K562 (cell line): ENCODE results near the gene ANK3. TPM values are rescaled to one million over a fixed set of nuclear protein-coding genes. Genes with fewer than 3 reads are reported as not detected.

ENCODE experiments used
- ATAC-seq: fragments of 200-7000 bp; cut with Tn5 transposase; 3 replicates; pipeline ENCODE4 v1.9.1; 2020; ENCODE audit warnings: moderate library complexity
- BruUV-seq: library from RNA; stranded (reverse); fragments of 400-500 nt; replicated peaks from 2 replicates; lab custom pipeline; 2021; lab: Mats Ljungman, UMichigan
- CTCF ChIA-PET: fragments of 300-600 bp; formaldehyde crosslinking; extraction: SDS; loops from one replicate; lab custom pipeline; 2021; ENCODE audit warnings: low intra/inter-chr PET ratio; lab: Yijun Ruan, JAX
- POLR2A ChIA-PET: fragments of 300-600, 350-650 bp; sonication (Branson Sonifier 250); formaldehyde crosslinking; extraction: SDS; loops from one replicate; lab custom pipeline; 2021; ENCODE audit warnings: antibody characterized with exemption, inconsistent platforms; lab: Yijun Ruan, JAX
- DNase-seq, 4 experiments: peaks; one replicate each; pipeline versions ENCODE4 v3.0.0 to v3.0.0-alpha.2; 2011 to 2018; ENCODE audit warnings: low spot score in 3 of 4, mixed read lengths in 3 of 4; ENCODE audit errors: extremely low read depth in 1 of 4
- FAIRE-seq: peaks from 2 replicates; lab custom pipeline; 2011; peaks lifted over from hg19 to GRCh38; lab: Jason Lieb, UNC
- H2AFZ ChIP-seq: 2 replicates; pipeline ENCODE4 v1.6.0; 2011; ENCODE audit warnings: low read depth, low read length, control low read depth, inconsistent platforms
- H3K27ac ChIP-seq: fragments of 200-600 bp; 3 replicates; pipeline ENCODE4 v1.8.0; 2011; ENCODE audit warnings: low read depth, mild to moderate bottlenecking, control low read depth, inconsistent platforms, low read length, moderate library complexity, mixed read lengths; ENCODE audit errors: extremely low read depth
- H3K27me3 ChIP-seq, 2 experiments: fragments of 300-600 bp in 1 of 2; 2 replicates in 1 of 2; 3 replicates in 1 of 2; pipeline versions ENCODE4 v1.6.0 to v1.8.0; 2011; ENCODE audit warnings: inconsistent platforms in 2 of 2, low read length in 2 of 2, mild to moderate bottlenecking in 1 of 2, mixed read lengths in 1 of 2, moderate library complexity in 1 of 2; ENCODE audit not compliant: control insufficient read depth in 2 of 2, insufficient read depth in 2 of 2
- H3K36me3 ChIP-seq: fragments of 300-600 bp; 3 replicates; pipeline ENCODE4 v1.8.0; 2011; ENCODE audit warnings: mild to moderate bottlenecking, low read length, inconsistent platforms; ENCODE audit not compliant: control insufficient read depth, insufficient read depth
- H3K4me1 ChIP-seq, 2 experiments: fragments of 200-600 bp in 1 of 2; replicated peaks in 1 of 2; 2 replicates in 1 of 2; 3 replicates in 1 of 2; pipeline versions ENCODE4 v1.5.1 to v1.8.0; 2011; ENCODE audit warnings: inconsistent platforms in 2 of 2, low read length in 2 of 2, mild to moderate bottlenecking in 1 of 2, mixed read lengths in 1 of 2, moderate library complexity in 1 of 2; ENCODE audit not compliant: control insufficient read depth in 2 of 2, insufficient read depth in 2 of 2
- H3K4me2 ChIP-seq: 2 replicates; pipeline ENCODE4 v1.6.1; 2011; ENCODE audit warnings: low read length, control low read depth, inconsistent platforms, mixed read lengths; ENCODE audit not compliant: insufficient read depth
- H3K4me3 ChIP-seq: fragments of 200-600 bp; sonication (generic), shearing (Covaris generic); 2 replicates; pipeline ENCODE4 v1.5.1; 2016; ENCODE audit warnings: control low read depth, inconsistent platforms
- H3K79me2 ChIP-seq: fragments of 200-600 bp; 3 replicates; pipeline ENCODE4 v1.8.0; 2011; ENCODE audit warnings: low read length, inconsistent platforms; ENCODE audit not compliant: control insufficient read depth, insufficient read depth
- H3K9ac ChIP-seq, 2 experiments: 2 replicates each; pipeline versions ENCODE4 v1.6.0 to v1.6.1; 2011; ENCODE audit warnings: low read depth in 2 of 2, low read length in 2 of 2, control low read depth in 1 of 2, inconsistent platforms in 1 of 2, mild to moderate bottlenecking in 1 of 2, mixed read lengths in 1 of 2; ENCODE audit not compliant: insufficient read depth in 1 of 2
- H3K9me1 ChIP-seq: one replicate; pipeline ENCODE4 v1.6.0; 2011; ENCODE audit warnings: inconsistent platforms, mild to moderate bottlenecking, low read length, moderate library complexity; ENCODE audit not compliant: control insufficient read depth, insufficient read depth
- H3K9me3 ChIP-seq: replicated peaks from 2 replicates; pipeline ENCODE4 v1.5.1; 2011; ENCODE audit warnings: low read depth, low read length, inconsistent platforms; ENCODE audit not compliant: control insufficient read depth, insufficient read depth
- H4K20me1 ChIP-seq: replicated peaks from 2 replicates; pipeline ENCODE4 v1.6.1; 2011; ENCODE audit warnings: low read length, inconsistent platforms, mixed read lengths; ENCODE audit not compliant: control insufficient read depth, insufficient read depth
- BCOR ChIP-seq: fragments of 450-650 bp; IDR thresholded peaks from 2 replicates; pipeline ENCODE4 v1.6.1; 2016
- CBX3 ChIP-seq, 2 experiments: IDR thresholded peaks; 1 replicate in 1 of 2; 2 replicates in 1 of 2; pipeline ENCODE4 v1.6.1; 2012; ENCODE audit warnings: inconsistent platforms in 2 of 2, low read length in 2 of 2, borderline replicate concordance in 1 of 2, control low read depth in 1 of 2
- JUNB ChIP-seq: fragments of 450-650 bp; formaldehyde crosslinking; conservative IDR thresholded peaks from 2 replicates; pipeline ENCODE4 v1.4.0; 2020; ENCODE audit warnings: mild to moderate bottlenecking
- RBBP5 ChIP-seq: fragments of 200-600 bp; sonication (generic); IDR thresholded peaks from 2 replicates; pipeline ENCODE4 v1.6.1; 2012; ENCODE audit warnings: borderline replicate concordance, mild to moderate bottlenecking, low read length, control low read depth, inconsistent platforms; ENCODE audit not compliant: insufficient read depth, poor library complexity, severe bottlenecking
- SMC3 ChIP-seq: conservative IDR thresholded peaks from 2 replicates; pipeline ENCODE4 v1.6.1; 2011; ENCODE audit warnings: low read depth, low read length, improper control_type of control experiment; ENCODE audit not compliant: insufficient read depth
- ZNF165 ChIP-seq: fragments of 250-450 bp; sonication (Bioruptor Pico); IDR thresholded peaks from 2 replicates; pipeline ENCODE4 v1.4.0; 2020; ENCODE audit warnings: borderline replicate concordance
- WGBS: fragments of 100-300 bp; shearing (Covaris generic); methylation state at CpG from one replicate; pipeline ENCODE4 v1.1.6; 2016; ENCODE audit warnings: low coverage, mixed read lengths; ENCODE audit not compliant: insufficient coverage; ENCODE audit errors: missing lambda C conversion rate; 5-methylcytosine and 5-hydroxymethylcytosine counted together
- in situ Hi-C: fragments of 300-500 bp; cut with MboI; formaldehyde crosslinking; loops from 4 replicates; pipeline ENCODE4 v1.15.0; 2018; ENCODE audit warnings: inconsistent platforms, mixed read lengths
- intact Hi-C: fragments of 100-400 bp; cut with micrococcal nuclease; formaldehyde crosslinking; loops from 2 replicates; pipeline ENCODE4 v1.14.2; 2022
- polyA plus RNA-seq, 8 experiments: library from polyadenylated mRNA; depleted of rRNA in 4 of 8; stranded (reverse) in 5 of 8; unstranded in 3 of 8; fragments of >200 nt; fragmentation: Nextera tagmentation in 2 of 8; fragmentation: Illumina TruSeq in 1 of 8; extraction: Ambion mirVana in 2 of 8; extraction: Trizol in 1 of 8; gene quantifications; 2 replicates each; pipeline versions ENCODE4 v1.2.1 to v1.2.3, GENCODE V29; 2011 to 2014; ENCODE audit warnings: inconsistent platforms in 1 of 8, missing spikeins in 1 of 8
- total RNA-seq, 7 experiments: library from RNA; depleted of rRNA in 6 of 7; stranded (reverse); fragments of >200 nt in 6 of 7; fragmentation: Illumina TruSeq in 2 of 7; extraction: Trizol in 2 of 7; gene quantifications; 2 replicates each; pipeline versions ENCODE4 v1.2.1 to v1.2.3, GENCODE V29; 2011 to 2021; ENCODE audit warnings: low replicate concordance in 1 of 7
- TF ChIP-seq, protein P1 (sequence below): fragments of 450-650 bp; IDR thresholded peaks from 2 replicates; pipeline ENCODE4 v1.7.0; 2016; ENCODE audit warnings: borderline replicate concordance
- TF ChIP-seq, protein P2 (sequence below): fragments of 250-450 bp; sonication (Bioruptor Pico); IDR thresholded peaks from 2 replicates; pipeline ENCODE4 v1.9.0; 2021; ENCODE audit warnings: mild to moderate bottlenecking, inconsistent platforms
- TF ChIP-seq, protein P3 (sequence below): fragments of 250-450 bp; sonication (Bioruptor Pico); IDR thresholded peaks from 2 replicates; pipeline ENCODE4 v1.8.0; 2022; ENCODE audit warnings: inconsistent platforms
- TF ChIP-seq, protein P4 (sequence below): sonication (generic); formaldehyde crosslinking; IDR thresholded peaks from 2 replicates; pipeline ENCODE4 v1.8.1; 2023; ENCODE audit warnings: mild to moderate bottlenecking, missing genetic modification reagents, moderate library complexity
- TF ChIP-seq, protein P5 (sequence below): fragments of 450-650 bp; IDR thresholded peaks from 2 replicates; pipeline ENCODE4 v1.6.1; 2018; ENCODE audit warnings: mild to moderate bottlenecking, low read depth; ENCODE audit not compliant: partially characterized antibody
- TF ChIP-seq, protein P6 (sequence below), 2 experiments: fragments of 250-450 bp in 1 of 2; fragments of 450-650 bp in 1 of 2; sonication (Bioruptor Pico) in 1 of 2; IDR thresholded peaks; 2 replicates each; pipeline versions ENCODE4 v1.6.1 to v1.8.0; 2016 to 2021; ENCODE audit warnings: mild to moderate bottlenecking in 2 of 2, moderate library complexity in 2 of 2, missing compliant biosample characterization in 1 of 2, missing genetic modification characterization in 1 of 2

Gene ANK3
- total and polyA plus RNA-seq, 9 of the 15 experiments (the other 6 are each of a cell fraction or from before 2014, with no cell fraction given): 10.0 to 32.3 (median 17.9) TPM

DNA sequence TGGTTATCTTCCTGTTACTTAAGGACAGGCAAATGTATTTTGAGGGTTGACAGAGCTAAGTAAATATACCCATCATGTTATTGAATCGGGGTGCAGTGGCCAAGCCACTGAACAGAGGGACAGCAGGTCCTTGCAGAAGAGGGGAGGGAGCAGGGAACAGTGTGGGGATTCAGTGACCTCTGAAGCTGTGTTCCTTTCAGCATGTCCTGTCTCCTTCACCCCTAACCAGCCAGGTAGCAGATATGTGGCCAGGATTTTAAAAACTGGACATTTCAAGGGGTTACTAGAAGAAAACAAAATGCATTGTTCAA lies 12.7 kb downstream of the ANK3 start:
- in situ Hi-C loops (no loop called here), intact Hi-C loops (no loop called here)
- H4K20me1 ChIP-seq: no peaks in the 10 kb centered on the region
- WGBS: 0% methylated on average over 1 of the region's 1 CpG
- H3K4me2 ChIP-seq: no peak overlapping the region
- DNase-seq: no peak
- no peaks in the 10 kb centered on the region for H3K79me2 ChIP-seq
- H3K4me1 ChIP-seq: no peaks in the 10 kb centered on the region
- H3K9ac ChIP-seq: no peak overlapping the region
- no TSS peak for BruUV-seq
- ChIA-PET POLR2A (interaction anchor here (0.8 to 0.9 kb wide), 2 partner anchors 20 to 139 kb away, joined by 3 to 4 read pairs; no protein-coding TSS in a partner anchor), CTCF (no interaction called here)
- H3K9me3 ChIP-seq: no peaks in the 10 kb centered on the region
- H2AFZ ChIP-seq: no peak overlapping the region
- no peaks in the 10 kb centered on the region for H3K36me3 ChIP-seq
- no peak for FAIRE-seq
- no peaks in the 10 kb centered on the region for H3K27me3 ChIP-seq
- TF ChIP-seq RBBP5 (no peak), JUNB (CRISPR knock-in tag) (no peak), ZNF165 (CRISPR knock-in tag) (no peak), SMC3 (no peak), CBX3 (IDR thresholded peaks at IDR 0.05; ENCODE audit: borderline replicate concordance in 1 of 2, low read length in 2 of 2) (no peak), BCOR (no peak)
- TF ChIP-seq, protein P1, sequence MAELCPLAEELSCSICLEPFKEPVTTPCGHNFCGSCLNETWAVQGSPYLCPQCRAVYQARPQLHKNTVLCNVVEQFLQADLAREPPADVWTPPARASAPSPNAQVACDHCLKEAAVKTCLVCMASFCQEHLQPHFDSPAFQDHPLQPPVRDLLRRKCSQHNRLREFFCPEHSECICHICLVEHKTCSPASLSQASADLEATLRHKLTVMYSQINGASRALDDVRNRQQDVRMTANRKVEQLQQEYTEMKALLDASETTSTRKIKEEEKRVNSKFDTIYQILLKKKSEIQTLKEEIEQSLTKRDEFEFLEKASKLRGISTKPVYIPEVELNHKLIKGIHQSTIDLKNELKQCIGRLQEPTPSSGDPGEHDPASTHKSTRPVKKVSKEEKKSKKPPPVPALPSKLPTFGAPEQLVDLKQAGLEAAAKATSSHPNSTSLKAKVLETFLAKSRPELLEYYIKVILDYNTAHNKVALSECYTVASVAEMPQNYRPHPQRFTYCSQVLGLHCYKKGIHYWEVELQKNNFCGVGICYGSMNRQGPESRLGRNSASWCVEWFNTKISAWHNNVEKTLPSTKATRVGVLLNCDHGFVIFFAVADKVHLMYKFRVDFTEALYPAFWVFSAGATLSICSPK: no peak
- TF ChIP-seq, protein P2, sequence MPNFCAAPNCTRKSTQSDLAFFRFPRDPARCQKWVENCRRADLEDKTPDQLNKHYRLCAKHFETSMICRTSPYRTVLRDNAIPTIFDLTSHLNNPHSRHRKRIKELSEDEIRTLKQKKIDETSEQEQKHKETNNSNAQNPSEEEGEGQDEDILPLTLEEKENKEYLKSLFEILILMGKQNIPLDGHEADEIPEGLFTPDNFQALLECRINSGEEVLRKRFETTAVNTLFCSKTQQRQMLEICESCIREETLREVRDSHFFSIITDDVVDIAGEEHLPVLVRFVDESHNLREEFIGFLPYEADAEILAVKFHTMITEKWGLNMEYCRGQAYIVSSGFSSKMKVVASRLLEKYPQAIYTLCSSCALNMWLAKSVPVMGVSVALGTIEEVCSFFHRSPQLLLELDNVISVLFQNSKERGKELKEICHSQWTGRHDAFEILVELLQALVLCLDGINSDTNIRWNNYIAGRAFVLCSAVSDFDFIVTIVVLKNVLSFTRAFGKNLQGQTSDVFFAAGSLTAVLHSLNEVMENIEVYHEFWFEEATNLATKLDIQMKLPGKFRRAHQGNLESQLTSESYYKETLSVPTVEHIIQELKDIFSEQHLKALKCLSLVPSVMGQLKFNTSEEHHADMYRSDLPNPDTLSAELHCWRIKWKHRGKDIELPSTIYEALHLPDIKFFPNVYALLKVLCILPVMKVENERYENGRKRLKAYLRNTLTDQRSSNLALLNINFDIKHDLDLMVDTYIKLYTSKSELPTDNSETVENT (CRISPR knock-in tag): no peak
- TF ChIP-seq, protein P3, sequence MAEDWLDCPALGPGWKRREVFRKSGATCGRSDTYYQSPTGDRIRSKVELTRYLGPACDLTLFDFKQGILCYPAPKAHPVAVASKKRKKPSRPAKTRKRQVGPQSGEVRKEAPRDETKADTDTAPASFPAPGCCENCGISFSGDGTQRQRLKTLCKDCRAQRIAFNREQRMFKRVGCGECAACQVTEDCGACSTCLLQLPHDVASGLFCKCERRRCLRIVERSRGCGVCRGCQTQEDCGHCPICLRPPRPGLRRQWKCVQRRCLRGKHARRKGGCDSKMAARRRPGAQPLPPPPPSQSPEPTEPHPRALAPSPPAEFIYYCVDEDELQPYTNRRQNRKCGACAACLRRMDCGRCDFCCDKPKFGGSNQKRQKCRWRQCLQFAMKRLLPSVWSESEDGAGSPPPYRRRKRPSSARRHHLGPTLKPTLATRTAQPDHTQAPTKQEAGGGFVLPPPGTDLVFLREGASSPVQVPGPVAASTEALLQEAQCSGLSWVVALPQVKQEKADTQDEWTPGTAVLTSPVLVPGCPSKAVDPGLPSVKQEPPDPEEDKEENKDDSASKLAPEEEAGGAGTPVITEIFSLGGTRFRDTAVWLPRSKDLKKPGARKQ (CRISPR knock-in tag): no peak
- TF ChIP-seq, protein P4, sequence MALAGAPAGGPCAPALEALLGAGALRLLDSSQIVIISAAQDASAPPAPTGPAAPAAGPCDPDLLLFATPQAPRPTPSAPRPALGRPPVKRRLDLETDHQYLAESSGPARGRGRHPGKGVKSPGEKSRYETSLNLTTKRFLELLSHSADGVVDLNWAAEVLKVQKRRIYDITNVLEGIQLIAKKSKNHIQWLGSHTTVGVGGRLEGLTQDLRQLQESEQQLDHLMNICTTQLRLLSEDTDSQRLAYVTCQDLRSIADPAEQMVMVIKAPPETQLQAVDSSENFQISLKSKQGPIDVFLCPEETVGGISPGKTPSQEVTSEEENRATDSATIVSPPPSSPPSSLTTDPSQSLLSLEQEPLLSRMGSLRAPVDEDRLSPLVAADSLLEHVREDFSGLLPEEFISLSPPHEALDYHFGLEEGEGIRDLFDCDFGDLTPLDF (CRISPR knock-in tag): no peak
- TF ChIP-seq, protein P5, sequence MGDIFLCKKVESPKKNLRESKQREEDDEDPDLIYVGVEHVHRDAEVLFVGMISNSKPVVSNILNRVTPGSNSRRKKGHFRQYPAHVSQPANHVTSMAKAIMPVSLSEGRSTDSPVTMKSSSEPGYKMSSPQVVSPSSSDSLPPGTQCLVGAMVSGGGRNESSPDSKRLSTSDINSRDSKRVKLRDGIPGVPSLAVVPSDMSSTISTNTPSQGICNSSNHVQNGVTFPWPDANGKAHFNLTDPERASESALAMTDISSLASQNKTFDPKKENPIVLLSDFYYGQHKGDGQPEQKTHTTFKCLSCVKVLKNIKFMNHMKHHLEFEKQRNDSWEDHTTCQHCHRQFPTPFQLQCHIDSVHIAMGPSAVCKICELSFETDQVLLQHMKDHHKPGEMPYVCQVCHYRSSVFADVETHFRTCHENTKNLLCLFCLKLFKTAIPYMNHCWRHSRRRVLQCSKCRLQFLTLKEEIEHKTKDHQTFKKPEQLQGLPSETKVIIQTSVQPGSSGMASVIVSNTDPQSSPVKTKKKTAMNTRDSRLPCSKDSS: no peak
- TF ChIP-seq, protein P6, sequence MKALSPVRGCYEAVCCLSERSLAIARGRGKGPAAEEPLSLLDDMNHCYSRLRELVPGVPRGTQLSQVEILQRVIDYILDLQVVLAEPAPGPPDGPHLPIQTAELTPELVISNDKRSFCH (CRISPR knock-in tag; IDR thresholded peaks at IDR 0.05): no peak
- TF ChIP-seq, protein P6 (tag; IDR thresholded peaks at IDR 0.05): no peak
- TF ChIP-seq, all 486 proteins: peak for 0
- ATAC-seq: no peak
- Histone ChIP-seq H3K27ac (no peak overlapping the region), H3K4me3 (no peak overlapping the region), H3K9me1 (no peaks in the 10 kb centered on the region)
